Astrocyte of the hippocampus (primary cell): Measurements from ENCODE around the gene CYP46A1.
A peak's percentile ranks its signal among the peaks of the same experiment; 100 is the strongest.
"Not testable (repeated sequence)": the region's sequence is repeated elsewhere in the genome, so short reads cannot be mapped to it uniquely, and the experiment has no call there.

ENCODE experiments used
- DNase-seq: peaks from one replicate; pipeline ENCODE4 v3.0.0; 2011; ENCODE audit warnings: low read depth, low spot score

CYP46A1 gene

GRCh38 chr14:99657645-99658155 is 26.4 kb upstream of the CYP46A1 start:
- DNase-seq = no peak

GRCh38 chr14:99658218-99658845 is 25.8 kb upstream of the CYP46A1 start:
- no peak for DNase-seq

GRCh38 chr14:99659333-99659741 is 24.8 kb upstream of the CYP46A1 start:
- DNase-seq = no peak

GRCh38 chr14:99660006-99660566 is 24.0 kb upstream of the CYP46A1 start:
- no peak for DNase-seq

- DNase-seq = no peak
These were observed 23.3 kb upstream of the CYP46A1 start for GRCh38 chr14:99660794-99661193.

- not testable (repeated sequence) for DNase-seq
These were observed 22.9 kb upstream of the CYP46A1 start for GRCh38 chr14:99661206-99661605.

- no peak for DNase-seq
These were observed 21.3 kb upstream of the CYP46A1 start for GRCh38 chr14:99662846-99663245.

GRCh38 chr14:99663386-99664057 is 20.6 kb upstream of the CYP46A1 start:
- DNase-seq = no peak

GRCh38 chr14:99664058-99664936 is 19.8 kb upstream of the CYP46A1 start:
- no peak for DNase-seq

GRCh38 chr14:99664937-99665273 is 19.2 kb upstream of the CYP46A1 start:
- no peak for DNase-seq

GRCh38 chr14:99666533-99666932 is 17.6 kb upstream of the CYP46A1 start:
- DNase-seq = no peak

GRCh38 chr14:99667045-99667444 is 17.1 kb upstream of the CYP46A1 start:
- no peak for DNase-seq

- DNase-seq = no peak
These were observed 16.3 kb upstream of the CYP46A1 start for GRCh38 chr14:99667821-99668220.

GRCh38 chr14:99668307-99669295 is 15.5 kb upstream of the CYP46A1 start:
- DNase-seq = no peak

GRCh38 chr14:99670361-99671234 is 13.5 kb upstream of the CYP46A1 start:
- DNase-seq = no peak

GRCh38 chr14:99671235-99672224 is 12.6 kb upstream of the CYP46A1 start:
- peak; percentile 73 for DNase-seq

- peak; percentile 69 for DNase-seq
These were observed 11.4 kb upstream of the CYP46A1 start for GRCh38 chr14:99672506-99673304.
